NCI-H748 (cell line): ENCODE results near the gene SLC66A3.

Experiments
- DNase-seq: peaks from one replicate; lab custom pipeline; 2025; ENCODE audit not compliant: unreplicated experiment; lab: John Stamatoyannopoulos, UW

The SLC66A3 gene

DNA sequence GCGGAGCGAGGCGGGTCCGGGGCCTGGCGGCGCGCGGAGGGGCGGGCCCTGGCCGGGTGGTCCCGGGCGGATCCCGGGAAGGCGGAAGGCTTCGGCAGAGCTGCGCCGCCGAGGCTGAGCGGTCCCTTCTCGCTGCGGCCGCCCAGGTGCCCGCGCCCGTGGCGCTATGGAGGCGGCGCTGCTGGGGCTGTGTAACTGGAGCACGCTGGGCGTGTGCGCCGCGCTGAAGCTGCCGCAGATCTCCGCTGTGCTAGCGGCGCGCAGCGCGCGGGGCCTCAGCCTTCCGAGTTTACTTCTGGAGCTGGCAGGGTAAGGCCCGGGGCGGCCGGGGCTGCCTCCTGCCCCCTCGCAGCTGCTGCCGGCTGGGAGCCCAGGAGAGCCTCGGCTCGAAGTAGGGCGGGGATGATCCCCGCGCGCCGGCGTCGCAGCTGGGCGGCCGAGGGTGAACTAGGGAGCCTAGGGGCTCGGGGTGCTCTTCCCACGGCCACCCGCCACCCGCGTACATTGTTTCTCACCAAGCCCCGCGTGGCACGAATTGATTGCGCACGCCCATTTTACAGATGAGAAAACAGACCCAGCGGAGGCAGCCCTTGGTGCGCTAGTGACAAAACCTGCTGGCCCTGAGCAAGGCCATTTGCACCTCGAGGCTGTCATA is at the start of gene SLC66A3:
Gene SLC66A3 (plus strand): TSS at position 87 of the 655 bp plus-strand sequence. CDS start 80 bp downstream, at position 167.
- DNase-seq = peak; percentile 94

- no peak for DNase-seq
Observed at GRCh38 chr2:11109002-11109401, 46.3 kb upstream of the SLC66A3 start.

GRCh38 chr2:11112870-11113428 is 42.3 kb upstream of the SLC66A3 start:
- no peak for DNase-seq

DNA sequence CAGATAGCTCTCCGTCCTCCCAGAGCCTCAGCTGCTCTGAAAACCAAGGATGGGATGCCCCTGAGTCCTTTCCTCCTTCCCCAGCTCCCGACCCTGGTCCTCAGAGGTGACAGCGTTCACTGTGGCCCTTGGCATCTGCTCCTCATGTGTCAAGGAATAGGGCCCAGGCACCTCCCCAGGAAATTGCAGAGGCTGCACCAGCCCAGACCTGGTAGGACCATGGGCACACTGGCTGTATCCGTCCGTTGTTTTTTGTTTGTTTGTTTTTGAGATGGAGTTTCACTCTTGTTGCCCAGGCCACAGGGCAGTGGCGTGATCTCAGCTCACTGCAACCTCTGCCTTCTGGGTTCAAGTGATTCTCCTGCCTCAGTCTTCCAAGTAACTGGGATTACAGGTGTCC is 37.5 kb upstream of the SLC66A3 start:
- DNase-seq = no peak

- no peak for DNase-seq
Observed at GRCh38 chr2:11118761-11119160, 36.5 kb upstream of the SLC66A3 start.

GRCh38 chr2:11121099-11121822 is 34.0 kb upstream of the SLC66A3 start:
- no peak for DNase-seq

GRCh38 chr2:11121823-11122155 is 33.5 kb upstream of the SLC66A3 start:
- no peak for DNase-seq

DNA sequence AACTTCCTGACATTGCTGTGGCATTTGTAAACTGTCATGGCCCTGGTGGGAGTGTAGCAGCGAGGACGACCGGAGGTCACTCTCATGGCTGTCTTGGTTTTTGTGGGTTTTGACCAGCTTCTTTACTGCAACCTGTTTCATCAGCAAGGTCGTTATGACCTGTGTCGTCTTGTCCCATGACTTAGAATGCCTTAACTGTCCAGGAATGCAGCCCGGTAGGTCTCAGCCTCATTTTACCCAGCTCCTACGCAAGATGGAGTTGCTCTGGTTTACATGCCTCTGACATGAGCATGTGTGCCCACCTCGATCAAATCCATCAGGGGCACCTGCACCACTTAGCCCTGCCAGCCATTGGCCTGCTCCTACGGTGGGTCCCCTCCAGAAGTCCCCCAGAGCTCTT is 32.9 kb upstream of the SLC66A3 start:
- no peak for DNase-seq

- peak; percentile 23 for DNase-seq
Observed at GRCh38 chr2:11123001-11123809, 32.1 kb upstream of the SLC66A3 start.

- DNase-seq = peak; percentile 87
Observed at GRCh38 chr2:11123856-11124759, 31.2 kb upstream of the SLC66A3 start.

DNA sequence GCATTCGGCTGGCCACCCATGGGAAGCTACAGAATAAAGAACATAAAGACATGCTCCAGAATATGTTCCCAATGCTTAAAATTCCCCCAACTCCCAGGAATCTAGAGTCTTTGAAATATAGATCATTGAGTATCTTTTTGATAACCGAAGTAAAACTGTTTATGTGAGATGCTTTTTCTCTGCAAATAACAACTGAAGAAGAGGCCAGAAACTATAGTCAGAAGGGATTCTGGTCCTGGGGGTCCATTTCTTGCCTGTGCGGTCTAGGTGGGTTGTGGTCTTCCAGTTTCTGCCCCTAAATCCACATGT is 30.6 kb upstream of the SLC66A3 start:
- DNase-seq = no peak

GRCh38 chr2:11127761-11128160 is 27.5 kb upstream of the SLC66A3 start:
- DNase-seq = no peak

DNA sequence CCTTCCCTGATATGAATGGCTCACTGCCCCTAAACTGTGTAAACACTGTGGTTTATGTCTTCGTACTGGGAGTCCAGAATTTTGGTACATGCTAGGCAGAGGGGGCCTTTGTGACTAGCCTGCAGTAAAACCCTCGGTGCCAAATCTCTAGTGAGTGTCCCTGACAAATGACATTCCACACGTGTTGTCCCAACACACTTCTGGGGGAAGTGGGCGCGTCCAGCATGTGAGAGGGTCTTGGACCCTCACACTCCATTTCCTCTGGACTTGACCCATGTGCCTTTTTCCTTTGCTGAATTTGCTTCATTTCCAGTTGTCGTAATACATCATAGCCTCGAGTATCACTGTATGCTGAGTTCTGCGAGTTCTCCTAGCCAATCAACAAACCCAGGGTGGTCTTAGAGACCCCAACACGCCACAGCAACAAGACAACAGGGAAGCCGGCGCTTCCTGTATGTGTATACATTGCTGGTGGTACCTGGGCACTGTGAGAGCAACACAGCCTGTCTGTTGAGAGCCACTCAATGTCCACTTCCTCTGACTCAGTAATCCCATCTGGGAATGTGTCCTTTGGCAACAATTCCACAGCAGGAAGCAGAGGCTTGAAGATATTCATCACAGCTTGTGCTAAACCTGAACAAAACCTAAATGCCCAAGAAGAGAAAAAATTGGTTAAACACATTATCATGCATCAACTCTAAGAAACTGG is 26.9 kb upstream of the SLC66A3 start:
- no peak for DNase-seq

DNA sequence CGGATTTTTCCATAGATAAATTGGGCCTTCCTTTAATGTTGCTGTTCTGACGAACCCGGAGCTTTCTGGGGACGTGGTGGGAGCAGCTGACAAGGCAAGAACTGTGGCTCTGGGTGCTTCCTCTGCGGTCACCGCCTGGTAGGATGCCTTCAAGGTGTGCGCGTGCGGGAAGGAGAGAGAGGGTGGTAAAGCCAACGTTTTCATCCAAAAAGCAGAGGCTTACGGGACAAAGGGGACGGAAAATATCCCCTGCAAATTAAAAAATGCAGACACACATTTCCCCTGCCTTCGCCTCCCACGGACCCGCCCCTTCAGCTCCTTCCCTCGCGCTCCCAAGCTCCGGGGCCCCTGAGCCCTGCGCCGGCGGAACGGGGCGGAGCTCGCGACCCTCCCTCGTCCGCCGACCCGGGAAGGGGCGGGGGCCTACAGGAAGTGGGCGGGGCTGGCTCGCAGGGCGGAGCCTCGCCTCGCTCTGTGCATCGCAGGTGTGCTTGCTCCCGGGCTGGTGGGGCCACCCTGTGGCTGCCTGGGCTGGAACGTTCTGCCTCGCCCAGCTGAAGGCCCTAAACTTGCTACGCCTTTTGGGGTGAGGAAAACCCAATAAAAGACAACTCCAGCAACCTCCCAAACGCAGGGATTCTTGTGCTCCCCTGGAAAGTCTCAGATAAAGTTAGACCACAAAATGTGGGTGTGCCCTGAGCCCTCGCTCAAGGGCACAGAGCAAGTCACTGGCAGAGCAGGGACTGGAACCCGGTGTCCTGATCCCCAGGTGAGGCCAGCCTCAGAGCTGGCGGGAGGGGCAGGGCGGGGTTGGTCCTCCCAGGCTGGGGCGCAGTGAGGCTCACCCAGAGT is 25.4 kb upstream of the SLC66A3 start:
- peak; percentile 73 for DNase-seq

DNA sequence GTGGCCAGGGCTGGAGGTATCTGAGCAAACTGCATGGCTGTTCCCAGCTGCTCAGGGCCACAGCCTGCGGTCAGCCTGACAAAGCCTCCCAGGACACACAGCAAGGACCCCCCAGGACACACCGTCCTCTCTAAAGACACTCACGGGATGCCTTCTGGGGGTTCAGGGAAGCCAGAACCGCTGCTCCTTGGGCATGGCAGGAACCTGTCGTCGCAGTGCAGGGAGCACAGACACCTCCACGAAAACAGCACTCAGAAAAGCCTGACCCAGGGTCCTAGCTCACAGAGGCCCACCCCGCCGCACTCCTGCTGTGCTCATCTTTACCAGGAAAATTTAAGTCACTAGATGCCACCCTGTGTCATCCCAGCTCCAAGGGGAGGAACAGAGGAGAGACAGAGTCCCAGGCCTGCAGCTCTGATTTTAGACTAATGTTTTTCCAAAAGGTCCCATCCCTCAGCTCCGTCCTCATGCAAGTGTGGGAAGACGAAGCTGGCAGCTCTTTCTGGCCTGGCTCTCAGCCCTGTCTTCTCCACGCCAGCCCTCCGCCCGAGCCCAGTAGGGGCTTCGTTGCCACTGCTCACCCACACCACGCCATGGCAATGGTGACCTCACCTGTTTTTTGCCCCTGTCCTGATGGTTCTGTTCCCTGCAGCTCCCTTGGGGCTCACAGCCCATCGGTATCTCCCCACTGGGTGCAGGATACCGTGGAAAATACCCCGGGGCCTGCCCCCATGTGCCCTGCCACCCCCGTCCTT is 23.9 kb upstream of the SLC66A3 start:
- no peak for DNase-seq

DNA sequence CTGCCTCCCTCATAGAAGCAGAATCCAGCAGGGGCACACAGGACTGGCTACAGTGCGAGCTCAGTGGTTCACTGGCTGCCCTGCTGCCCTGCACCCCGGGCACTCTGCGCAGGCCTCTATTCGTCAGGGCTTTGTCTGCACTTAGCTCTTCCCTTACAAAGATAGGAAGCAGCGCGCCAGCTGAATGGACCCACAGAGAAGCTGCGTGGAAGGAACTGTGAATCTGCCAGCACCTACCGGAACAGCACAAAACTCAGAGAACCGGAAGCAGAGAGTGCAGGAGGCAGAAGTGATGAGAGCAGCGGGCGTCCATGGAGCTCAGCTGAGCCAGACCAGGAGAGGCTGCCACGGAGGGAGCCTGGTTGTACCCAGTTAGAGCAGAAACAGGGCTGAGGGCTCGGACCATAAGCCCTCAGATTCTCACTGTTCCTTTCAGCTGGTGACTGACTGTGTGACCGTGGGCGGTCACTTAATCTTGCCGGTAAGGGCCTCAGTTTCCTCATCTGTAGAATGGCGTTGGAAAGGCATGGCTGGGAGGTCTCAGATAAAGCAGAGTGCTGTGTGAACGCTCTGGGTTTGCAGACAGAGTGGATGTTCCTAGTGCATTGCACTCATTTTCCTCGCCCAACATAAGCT is 23.1 kb upstream of the SLC66A3 start:
- no peak for DNase-seq

DNA sequence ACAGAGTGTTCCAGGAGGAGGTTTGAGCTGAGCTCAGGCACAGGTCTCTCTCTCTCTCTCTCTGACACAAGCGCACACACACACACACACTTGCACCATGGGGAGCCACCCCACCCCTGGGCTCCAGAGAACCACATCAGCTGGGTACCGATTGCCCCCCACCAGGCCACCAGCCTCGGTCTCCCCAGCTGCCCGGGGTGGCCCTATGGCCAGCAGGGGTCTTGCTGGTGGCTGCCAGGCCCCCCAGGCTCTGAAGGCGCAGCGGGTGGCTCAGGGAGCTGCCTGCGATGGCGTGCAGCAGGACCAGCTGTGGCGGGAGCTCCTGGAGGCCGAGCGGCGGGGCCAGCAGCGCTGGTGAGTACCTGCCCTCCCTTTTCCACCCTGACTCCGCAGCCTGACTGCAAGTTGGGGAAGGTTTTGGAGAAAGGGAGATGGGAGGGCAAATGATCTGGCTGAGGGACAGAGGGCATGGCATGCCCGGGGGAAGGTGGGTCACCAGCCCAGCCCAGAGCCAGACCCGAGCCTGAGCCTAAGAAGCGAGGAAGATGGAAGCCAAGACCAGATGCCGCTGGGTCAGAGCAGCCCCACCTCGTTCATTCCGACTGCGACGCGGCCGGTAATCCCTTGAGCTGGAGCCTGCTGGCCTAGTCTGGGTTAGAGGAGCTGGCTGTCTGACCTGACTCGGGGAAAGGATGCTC is 21.9 kb upstream of the SLC66A3 start:
- DNase-seq = no peak

DNA sequence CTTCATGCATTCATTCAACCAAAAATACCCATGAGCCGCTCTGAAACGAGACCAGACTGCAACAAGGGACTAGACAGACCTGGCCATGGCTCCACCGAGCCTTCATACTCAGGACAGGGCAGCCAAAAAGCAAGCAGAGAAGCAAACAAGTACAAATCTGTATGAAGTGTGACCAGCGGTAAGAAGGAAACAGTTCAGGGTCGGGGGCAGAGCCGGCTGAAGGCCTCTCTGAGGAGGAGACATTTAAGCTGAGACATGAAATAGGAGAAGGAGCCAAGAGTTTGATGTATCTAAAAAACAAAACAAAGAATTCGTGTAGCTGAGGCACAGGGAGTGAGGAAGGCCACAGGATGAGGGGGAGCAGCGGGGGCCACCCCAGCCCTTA is 21.3 kb upstream of the SLC66A3 start:
- no peak for DNase-seq
